GM19035 (cell line): Measurements from ENCODE around the gene SCAF11.

Source experiments
- ATAC-seq: cut with Tn5 transposase; IDR thresholded peaks from one replicate; pipeline ENCODE4 v1.9.1; 2021; ENCODE audit not compliant: unreplicated experiment

SCAF11 gene

GRCh38 chr12:45915405-45915804 is 75.0 kb downstream of the SCAF11 start:
- ATAC-seq = no peak

- no peak for ATAC-seq
These were observed 76.3 kb downstream of the SCAF11 start for GRCh38 chr12:45914090-45914489.

- no peak for ATAC-seq
These were observed 76.7 kb downstream of the SCAF11 start for GRCh38 chr12:45913631-45914030.

- ATAC-seq = no peak
These were observed 77.6 kb downstream of the SCAF11 start for GRCh38 chr12:45912774-45913173.

DNA sequence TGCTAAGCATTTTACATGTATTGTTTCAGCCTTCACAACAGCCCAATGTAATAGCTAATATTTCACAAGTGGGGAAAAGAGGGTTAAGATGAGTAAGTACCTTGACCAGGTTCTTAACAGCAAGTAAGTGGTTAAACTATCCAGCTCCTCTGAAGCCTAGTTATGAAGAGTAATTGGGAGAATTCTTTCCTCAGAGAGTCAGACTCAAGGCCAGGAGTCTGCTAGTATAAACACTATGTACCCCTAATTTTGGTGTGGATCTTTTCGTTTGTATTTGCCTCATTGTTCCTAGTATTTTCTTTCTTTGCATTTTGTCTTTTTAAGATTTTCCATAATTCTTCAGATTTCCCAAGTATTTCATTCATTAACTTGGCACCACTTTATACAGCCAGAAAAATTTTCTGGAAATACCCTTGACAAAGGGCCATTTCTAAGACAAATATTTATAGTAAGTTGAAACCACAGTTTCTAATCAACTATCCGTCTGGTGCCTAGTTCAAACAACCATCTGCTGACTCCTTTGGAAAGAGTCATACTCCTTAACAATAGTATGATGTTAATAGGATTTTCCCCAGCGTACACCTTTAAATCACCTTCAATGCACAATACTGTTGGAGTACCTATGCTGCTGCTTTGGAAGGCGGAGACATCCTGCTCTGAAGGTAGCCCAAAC is 81.2 kb downstream of the SCAF11 start:
- ATAC-seq = no peak

DNA sequence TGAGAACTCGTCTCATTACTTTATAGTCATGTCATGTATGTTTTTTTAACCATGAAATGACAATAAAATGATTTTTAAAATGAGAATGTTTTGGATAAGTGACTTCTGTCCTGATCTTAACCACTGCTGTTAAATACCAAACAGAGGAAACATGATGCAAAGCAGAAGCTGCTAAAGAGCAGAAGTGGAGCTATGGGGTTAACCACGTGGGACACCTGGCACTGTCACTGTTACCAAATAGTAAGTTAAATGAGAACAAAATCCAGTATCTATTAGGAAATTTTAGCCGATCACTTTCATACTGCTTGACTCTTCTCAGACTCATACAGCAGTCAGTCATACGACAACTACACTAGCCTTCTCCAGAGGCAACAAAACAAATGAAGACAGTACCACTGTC is 82.4 kb downstream of the SCAF11 start:
- ATAC-seq = peak; percentile 82

DNA sequence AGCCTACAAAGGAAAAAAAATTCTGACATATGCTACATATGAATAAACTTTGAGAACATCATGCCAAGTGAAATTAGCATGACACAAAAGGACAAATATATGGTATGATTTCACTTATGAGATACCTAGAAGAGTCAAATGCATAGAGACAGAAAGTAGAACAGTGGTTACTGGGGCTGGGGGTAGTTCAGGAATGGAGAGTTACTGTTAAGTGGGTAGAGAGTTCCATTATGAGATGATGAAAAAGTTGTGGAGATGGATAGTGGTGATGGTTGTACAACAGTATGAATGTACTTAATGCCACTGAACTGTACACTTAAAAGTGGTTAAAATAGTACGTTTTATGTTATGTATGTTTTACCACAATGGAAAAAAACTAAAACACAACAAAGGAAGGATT is 92.3 kb downstream of the SCAF11 start:
- ATAC-seq = no peak

DNA sequence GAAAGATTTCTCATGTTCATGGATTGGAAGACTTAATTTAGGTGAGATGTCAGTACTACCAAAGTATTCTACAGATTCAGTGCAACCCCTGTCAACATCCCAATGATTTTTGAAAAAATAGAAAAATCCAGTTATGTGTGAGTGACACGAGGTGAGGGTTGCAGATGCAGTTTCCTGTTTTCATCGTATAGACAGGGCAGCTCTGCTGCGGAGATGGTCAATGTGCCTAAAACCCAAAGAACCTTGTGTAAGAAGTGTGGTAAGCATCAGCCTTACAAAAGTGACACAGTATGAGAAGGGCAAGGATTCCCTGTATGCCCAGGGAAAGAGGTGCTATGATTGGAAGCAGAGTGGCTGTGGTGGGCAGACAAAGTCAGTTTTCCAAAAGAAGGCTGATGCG is 94.4 kb downstream of the SCAF11 start:
- no peak for ATAC-seq

DNA sequence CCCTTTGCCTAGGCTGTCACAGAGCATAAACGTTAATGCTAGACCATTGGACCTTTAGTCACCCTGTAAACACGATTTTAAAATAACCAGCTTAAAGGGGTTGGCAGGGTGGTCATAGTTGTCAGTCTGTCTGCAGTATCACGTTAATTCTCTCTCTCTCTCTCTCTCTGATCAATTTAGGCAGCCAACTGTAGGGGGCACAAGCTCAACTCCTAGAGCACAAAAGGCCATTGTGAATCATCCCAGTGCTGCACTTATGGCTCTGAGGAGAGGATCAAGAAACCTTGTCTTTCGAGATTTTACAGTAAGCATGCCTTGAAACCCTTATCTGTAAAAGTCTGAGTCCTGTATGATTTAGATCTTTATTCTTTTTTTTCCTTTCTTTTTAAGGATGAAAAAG is 97.1 kb downstream of the SCAF11 start:
- no peak for ATAC-seq

DNA sequence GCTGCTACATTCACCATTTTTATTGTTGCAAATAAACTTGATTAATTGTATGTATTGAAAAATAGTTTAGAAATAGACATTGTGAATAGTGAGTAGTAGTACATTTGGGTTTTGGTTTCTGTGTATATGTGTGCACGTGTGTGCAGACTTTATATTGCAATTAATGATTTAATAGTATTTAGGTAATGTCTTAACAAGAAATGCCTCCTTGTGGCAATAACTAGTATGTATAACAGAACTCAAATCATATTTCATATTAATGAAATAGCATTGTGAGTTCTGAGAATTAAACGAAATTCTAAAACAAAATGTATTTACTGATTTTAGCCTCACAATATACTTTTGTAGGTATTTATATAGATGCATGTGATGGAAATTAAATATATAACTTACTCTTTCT is 100.1 kb downstream of the SCAF11 start:
- ATAC-seq = no peak

- no peak for ATAC-seq
These were observed 102.8 kb downstream of the SCAF11 start for GRCh38 chr12:45887544-45887943.

DNA sequence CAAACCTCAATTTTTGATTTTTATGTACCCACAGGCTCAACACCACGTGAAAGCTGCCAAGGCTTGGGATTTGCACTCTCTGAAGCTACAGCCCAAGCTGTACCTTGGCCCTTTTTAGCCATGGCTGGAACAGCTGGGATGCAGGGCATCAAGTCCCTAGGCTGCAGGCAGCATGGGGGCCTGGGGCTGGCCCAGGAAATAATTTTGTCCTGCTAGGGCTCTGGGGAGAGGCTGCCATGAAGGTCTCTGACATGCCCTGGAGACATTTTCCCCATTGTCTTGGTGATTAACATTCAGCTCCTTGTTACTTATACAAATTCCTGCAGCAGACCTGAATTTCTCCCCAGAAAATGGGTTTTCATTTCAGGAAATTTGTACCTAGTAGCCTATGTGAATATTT is 103.7 kb downstream of the SCAF11 start:
- ATAC-seq = no peak

DNA sequence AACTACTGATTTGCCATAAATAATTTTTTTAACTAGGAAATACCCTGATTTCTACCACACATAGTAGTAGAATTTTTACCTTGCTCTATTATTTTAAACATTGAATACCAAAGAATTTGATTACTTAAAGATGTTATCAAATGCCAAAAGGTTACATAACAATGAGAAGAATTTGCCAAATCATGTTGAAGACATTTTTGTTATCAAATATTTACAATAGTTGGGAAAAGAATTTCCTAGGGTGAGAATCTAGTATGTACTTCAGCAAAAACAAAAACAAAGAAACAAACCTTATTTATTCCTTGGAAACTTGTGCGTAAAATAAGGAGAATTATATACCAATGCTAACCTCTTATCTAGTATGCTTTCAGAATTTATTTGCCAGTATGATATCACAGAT is 107.2 kb downstream of the SCAF11 start:
- no peak for ATAC-seq

DNA sequence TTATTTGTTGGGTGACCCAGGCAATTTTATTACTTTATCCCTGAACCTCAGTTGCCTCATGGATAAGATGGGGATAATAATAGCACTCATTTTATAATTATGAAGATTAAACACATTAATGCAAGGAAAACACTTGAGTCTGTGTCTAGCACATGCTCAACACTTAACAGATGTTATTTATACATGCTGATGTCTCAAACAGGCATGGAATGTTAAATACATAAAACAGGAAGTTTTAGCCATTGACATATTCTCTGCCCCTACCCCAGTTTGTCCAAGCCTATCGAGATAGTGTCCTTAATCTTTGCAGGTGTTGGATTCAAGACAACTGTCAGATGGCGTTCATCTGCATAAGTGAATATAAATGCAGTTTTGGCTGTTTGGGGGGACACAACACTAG is 109.8 kb downstream of the SCAF11 start:
- no peak for ATAC-seq

GRCh38 chr12:45879363-45879895 is 110.9 kb downstream of the SCAF11 start:
- no peak for ATAC-seq

GRCh38 chr12:45878630-45879255 is 111.6 kb downstream of the SCAF11 start:
- ATAC-seq = no peak

DNA sequence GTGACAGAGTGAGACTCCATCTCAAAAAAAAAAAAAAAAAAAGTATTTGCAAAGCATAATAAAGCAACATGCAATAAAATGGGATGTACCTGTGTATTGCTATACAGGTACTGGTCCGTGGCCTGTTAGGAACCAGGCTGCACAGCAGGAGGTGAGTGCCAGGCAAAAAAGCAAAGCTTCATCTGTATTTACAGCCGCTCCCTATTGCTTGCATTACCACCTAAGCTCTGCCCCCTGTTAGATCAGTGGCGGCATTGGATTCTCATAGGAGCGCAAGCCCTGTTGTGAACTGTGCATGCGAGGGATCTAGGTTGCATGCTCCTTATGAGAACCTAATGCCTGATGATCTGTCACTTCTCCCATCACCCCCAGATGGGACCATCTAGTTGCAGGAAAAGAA is 113.3 kb downstream of the SCAF11 start:
- ATAC-seq = no peak

GRCh38 chr12:45872446-45872845 is 117.9 kb downstream of the SCAF11 start:
- ATAC-seq = no peak
